ENCODE data around the gene HDAC4.
"Not testable (repeated sequence)": the region's sequence is repeated elsewhere in the genome, so short reads cannot be mapped to it uniquely, and the experiment has no call there.

Gene HDAC4

DNA sequence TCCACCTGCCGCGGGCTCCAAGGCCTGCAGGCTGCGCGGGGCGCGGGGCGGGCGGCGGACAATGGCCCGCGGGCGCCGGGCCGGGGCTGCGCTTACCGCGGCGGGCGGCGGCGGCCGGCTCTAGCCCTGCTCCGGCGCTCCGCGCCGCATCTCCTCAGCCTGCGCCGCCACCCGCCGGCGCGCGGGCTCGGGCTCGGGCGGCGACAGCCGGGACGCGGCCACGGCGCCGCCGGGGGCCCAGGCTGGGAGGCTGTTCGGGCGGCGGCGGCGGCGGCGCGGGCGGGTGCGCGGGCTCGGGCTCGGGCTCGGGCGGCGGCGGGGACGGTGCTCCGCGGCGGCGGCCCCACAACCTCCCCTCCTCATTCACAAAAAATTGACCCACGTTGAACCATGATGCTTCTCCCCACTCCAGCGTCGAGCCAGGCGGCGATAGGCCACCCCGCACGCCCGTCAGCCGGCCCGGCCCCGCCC is at the start of gene HDAC4:
Gene HDAC4, minus strand, starts transcription at position 425 of the 471 bp plus-strand sequence. CDS start 48,321 bp downstream, outside the sequence.
- DNase-seq, result no peak

DNA sequence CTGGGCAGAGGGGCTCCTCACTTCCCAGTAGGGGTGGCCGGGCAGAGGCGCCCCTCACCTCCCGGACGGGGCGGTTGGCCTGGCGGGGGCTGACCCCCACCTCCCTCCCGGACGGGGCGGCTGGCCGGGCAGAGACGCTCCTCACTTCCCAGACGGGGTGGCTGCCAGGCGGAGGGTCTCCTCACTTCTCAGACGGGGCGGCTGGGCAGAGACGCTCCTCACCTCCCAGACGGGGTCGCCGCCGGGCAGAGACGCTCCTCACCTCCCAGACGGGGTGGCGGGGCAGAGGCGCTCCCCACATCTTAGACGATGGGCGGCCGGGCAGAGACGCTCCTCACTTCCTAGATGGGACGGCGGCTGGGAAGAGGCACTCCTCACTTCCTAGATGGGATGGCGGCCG is 48.6 kb upstream of the HDAC4 start:
- DNase-seq, result not testable (repeated sequence)

DNA sequence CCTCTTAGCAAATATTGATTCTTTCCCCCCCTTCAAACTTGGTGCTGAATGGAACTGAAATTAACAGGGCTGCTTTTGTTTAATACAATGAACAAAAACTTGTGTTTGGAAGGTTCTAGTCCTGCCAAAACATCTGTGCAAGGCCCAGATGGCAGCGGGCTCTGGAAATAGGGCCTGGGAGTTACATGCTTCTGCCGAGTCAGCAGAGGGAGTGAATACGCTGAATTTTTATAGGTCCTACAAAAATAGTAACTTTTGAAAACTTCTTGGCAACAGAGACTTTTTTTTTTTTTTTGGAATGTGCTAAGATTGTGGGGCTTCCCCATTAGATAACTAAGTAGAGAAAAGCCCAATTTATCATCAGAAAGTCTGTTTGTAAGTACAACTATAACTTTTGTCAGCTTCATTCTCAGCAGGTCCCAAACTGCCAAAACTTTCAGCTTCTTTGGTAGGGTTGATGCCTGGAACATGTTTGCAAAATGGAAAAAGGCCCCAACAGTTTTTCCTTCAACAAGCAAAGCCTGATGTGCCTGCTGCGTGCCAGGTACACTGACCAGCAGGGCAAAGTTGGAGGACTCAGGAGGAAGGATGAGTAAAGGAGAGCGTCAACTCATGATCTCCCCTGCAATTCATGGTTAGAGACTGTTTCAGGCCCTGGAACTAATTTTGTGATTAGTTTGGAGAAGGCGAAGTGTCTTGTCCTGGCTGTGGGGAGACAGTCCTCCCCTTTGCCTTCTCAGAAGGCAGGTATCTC is 45.1 kb upstream of the HDAC4 start:
- DNase-seq, result peak; percentile 35

DNA sequence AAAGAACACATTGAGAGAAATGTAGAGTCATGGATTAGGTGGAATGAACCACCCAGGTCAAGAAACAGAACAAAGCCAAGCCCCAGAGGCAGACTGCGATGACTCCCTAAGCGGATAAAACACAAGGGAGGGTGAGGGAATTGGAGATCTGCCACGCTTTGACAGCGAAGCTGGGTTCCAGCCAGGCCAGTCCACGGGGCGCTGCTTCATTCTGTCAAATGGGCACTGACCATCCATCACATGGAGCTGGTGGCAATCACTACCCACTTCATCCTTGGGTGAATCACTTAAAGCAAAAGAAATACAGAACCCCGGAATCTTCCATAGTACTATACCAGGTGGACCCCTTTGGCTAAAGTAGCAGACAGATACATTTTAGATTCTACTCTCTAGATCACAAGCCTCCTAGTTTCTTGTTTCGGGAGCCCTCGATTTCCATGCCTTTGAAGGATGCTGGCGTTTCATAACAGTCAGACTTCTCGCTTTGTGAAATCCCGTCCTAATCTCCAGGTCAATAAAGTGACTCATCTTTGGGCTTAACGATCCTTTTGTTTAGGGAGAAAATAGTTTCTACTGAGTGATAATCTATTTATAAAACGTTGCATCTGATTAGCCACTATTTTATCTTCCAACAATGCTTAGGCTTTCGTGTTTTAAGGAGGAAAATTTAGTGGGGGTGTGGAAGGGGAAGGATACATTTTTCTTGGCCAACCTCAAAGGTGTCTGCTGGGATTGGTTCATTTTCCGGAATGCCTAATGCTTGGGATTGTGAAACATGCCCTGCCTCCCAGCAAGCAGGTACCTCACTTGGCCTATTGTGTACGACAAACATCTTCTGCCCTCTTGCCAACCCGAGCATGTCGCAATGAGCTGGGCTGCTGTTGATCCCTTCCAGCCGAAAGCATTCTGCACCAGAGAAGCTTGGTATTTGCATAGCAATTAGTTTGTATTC is 44.1 kb upstream of the HDAC4 start:
- DNase-seq, result no peak

DNA sequence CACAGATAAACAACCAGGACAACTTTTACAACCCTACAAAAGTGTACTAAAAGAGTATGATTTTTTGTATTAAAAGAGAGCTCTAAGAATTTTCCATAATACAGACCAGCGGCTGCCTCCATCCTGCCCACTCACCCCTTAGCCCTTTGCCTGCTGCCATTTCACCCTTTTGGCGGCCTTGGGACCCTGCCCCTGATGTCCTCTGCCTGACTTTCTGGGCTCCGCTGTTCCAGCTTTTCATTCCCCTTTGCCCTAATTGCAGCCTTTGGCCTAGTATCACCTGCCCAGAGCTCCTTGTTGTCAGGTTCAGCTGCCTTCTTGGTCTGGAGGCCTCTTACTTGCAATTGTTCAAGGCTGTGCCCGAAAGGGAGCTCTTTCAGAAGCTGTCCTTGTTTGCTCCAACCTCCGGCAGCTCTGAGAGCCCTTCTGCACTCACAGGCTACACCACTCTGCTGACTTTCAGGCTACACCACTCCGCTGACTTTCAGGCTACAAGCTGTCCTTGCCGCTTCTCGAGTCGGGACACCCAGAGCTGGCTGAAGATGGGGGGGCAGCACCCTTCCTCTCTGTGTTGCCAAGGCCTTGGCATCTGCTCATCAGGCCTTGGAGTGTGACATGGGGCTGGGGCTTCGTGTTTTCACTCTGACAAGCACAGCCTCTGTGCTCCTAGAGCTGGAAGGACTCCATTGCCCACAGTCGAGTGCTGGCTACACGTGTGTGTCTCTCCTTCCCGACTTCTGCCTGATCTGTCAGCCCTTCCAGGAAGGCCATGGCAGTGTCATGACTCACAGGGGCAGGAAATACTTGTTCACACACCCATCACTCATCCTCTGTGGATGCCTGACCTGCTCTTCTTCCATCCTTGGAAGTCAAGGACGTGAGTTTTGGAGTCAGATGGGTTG is 43.1 kb upstream of the HDAC4 start:
- no peak for DNase-seq

DNA sequence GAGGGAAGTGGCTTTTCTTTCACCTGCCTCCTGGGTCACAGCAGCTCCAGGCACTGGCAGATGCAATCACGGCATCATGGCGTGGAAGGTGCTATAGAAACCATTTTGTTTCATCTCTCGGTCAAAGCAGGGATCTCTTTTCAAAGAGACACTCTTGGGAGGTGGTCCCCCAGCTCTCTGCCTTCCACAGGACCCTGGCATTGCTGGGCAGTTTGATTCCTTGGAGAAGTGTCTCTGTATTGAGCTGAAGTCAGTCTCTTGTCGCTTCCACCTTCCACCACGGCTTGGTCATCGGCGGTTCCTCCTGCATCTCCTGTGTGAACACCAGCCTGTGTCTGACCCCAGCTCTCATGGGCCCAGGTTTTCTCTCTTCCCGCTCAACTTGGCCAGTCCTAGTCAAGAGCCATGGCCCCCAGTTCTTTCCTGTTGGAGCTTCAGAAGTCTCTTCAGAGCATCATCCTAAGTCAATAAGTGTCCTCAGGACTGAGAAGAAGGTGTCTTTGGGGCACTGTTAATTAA is 42.3 kb upstream of the HDAC4 start:
- no peak for DNase-seq

DNA sequence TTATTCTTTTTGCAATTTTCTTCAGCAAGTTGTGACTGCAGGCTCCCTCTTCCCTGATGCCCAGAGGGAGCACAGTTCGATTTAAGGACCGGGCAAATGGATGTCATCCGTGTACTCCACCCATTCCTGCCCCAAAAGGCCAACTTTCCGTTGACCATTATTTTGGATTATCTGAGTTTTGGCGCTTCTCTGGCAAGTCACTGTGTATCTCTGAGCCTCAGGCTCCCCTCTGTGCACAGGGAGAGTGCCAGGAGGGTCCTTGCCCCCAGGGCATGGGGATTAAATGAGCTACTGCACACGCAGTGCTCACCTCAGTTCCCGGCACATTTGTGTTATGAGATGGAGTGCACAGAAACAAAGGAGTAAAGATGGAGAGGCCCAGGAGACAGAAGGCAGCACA is 41.4 kb upstream of the HDAC4 start:
- no peak for DNase-seq

DNA sequence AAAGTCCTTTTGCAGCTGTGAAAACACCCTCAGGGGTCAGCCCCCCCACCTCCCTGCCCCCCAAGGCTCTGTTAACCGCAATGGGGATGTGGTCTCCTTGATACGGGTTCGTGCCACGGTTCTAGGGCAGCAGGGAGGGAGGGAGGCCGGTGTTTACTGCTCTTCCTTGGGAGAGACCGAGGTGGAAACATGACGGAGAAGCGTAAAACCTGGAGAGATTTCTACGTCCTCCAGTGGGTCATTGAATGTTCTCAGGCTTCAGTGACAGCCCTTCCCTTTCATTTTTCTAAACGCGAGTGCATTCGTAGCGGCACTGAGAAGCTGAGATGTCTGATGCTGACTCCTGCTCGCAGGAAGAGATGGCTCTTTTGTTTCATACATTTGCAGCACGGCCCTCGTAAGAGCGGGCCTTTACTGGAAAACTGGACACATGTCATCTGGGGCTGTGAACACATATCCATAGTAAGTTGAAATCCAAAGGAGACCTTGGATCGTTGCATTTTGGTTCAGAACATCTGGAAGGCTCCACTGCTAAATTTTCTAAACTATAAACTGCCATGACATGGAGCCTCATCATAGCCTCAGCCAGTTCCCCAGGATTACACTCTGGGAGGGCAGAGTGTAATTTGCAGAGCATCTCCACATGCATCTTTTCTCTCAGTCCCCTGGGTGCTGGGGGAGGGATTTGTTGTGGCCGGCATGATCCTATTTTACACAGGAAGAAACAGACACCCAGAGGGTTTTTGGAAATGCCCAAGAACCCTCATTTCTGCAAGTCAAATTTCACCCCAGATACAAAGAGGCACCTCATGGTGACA is 40.6 kb upstream of the HDAC4 start:
- DNase-seq, result no peak

DNA sequence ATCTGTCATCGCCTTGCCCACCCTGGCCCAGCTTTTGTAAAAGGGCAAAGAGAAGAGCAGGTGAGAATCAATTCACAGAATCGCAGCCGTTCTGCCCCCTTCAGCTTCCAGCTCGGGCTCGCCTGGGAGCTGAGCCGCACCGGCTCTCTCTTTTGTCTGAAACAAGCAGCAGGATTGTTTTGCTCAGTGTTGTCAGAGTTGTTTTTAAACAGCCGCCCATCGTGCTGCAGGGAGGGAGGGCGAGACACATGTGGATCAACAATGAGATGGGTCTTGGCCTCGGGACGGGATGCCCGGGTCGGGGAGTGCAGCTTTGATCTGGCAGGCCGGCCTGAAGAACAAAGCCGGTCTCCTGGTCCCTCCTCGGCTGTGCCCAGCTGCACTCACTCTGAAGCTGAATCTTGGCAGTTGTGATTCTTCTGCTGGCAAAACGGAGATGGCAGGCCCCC is 39.7 kb upstream of the HDAC4 start:
- no peak for DNase-seq

DNA sequence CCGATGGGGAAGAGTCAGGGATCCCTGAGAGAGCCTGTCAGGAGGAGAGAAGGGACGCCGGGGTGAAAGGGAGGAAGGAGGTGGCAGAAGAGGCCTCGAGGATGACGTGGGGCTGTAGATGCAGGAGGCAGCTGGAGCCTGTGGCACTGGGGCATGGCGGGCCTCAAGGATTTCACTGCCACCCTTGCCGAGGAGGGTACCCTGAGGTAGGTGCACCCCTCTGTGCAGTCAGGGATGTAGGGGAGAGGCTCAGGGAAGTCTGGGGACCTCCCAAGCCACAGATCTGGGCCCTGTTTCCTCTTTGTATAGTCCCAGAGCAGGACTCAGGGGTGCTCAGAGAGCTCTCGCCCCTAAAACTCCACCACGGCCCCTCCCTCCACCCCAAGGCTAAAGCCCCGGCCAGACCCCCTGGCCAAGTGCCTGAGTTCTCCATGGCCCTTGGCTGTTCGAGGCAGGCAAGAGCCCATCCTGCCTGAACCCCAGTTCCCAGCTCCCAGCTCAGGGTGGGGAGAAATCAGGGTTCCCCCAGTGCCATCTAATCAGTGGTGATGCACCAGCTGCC is 39.0 kb upstream of the HDAC4 start:
- DNase-seq, result no peak

DNA sequence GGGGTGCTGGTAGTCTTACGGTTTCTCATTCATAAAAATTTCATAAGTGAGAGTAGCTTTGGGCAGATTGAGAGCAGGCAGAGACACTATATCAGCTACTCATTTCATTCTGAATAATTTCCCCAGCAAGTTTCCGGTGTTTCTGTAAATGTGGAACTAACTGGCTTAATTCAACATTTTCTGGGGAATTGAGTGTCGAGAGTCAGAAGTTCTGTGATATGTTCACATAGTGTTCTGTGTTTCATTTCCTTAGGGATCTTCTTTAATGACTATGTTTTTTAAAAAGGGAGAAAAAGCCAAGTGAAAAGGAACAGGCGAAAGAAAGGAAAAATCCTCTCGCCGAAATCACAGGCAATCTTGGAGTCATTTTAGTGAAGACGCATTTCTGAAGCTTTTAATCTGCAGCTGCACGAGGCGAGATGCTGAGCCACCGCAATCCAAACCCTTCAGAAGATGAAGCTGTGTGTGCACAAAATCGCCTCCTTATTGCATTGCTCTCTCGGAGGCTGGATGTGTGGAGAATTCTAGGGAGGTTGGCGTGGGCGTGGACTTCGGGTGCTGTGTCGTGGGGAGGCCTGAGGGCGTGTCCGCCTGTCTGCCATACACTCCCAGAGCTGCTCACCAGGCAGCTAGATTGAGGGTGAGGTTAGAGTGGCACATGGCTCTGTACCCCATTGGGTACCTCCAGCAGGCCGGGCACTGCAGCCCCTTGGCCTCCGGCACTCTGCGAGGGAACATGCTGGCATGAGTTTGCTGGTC is 38.4 kb upstream of the HDAC4 start:
- DNase-seq, result no peak

DNA sequence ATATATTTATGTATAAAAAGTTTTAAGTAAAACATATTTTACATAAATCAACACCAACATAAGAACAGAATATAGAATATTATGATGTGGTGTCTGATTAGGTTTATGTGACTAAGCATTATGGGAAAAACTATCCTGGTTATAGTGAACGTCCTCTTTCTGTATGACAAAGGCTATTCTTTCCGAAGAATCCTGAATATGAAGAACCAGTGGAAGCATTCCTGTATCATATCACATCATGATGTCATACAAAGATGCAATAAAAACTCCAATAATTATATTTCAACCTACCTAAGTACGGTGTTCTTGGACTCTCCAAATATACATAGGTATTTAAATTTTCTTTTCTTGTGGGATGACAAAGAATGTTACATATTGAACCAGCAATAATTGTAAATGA is 37.5 kb upstream of the HDAC4 start:
- no peak for DNase-seq

DNA sequence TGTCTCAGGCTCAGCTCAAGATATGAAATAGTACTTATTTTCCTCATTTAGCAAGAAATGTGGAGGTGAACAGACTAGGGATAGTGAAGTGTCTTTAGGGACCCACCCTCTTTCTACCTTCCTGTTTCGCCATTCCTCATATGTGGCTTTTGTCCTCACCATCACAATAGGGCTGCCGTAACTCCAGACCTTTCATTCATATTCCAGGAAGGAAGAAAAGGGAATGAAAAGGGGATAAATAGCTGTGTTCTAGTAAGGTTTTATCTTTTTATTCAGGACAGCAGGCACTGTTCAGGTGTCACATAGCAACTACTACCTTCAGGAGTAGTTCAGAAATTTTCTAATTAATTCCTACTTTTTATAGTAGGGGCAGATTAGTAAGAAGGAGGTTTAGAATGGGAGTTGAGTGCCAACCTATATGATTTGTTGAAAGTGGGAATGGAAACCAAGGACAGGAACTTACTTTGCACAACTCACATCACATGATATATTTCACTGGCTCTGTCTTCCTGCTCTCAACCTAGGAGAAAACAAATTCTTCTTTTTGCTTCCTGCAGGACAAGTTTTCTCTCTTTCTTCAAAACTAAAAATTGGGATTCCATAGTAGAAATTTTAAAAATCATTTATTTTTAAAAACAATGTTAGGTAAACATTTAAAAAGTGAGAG is 36.0 kb upstream of the HDAC4 start:
- DNase-seq, result no peak

DNA sequence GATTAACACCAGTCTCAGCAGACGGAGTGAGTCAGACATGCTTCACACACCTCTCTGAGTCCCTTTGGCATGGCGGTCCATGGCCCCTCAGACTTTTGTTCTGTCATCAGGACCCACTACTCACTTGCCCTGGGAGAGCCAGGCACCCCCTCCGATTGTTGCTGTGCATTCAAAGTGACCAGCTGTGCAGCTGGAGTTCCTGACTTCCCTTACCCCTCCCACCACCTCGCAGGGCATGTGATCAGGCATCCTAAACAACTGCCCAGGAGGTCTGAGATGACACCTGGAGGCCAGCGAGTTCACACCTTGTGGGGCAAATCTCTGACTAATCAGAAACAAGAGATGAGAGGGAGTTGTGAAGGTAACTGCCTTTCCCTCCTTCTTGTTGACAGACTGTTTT is 35.3 kb upstream of the HDAC4 start:
- DNase-seq, result no peak

DNA sequence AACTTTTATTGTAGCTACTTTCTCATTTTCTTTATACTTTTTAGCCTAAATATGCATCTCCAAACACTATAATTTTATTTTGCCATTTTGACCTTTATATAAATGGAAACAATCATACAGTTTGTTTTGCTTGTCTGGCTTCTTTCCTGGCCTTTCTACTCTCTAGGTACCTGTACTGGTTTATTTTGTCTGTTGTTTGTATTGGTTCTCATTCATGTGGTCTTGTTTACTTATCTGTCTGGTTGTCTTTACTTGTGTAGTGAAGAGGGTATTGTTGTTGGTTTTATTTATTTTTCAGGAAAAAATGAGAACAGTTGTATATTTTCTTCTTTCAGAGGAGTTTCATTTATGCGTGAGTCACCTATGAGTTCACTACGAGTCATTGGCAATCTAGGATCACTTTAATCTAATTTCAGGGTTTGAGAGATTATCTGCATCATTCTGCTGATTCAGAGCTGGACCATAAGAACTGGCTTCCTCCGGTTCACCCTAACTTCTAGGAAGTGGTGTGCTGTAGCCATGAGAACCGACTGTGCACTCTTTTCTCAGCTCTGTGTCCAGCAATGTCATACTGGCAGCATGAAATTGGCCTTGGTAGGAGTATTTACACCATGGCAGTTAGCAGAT is 33.1 kb upstream of the HDAC4 start:
- DNase-seq, result no peak

DNA sequence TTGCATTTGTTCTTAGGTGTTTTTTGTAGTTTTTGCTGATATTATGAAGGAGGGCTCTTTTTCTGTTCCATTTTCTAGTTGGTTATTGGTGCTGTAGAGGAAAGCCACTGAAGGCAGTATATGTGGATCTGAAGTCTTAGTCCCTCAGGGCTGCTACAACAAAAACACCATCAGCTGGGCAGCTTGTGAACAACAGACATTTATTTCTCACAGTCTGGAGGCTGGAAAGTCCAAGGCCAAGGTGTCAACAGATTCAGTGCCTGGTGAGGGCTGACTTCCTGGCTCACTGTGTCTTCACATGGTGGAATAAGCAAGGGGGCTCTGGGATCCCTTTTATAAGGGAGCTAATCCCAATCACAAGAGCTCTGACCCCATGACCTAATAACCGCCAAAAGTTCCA is 31.4 kb upstream of the HDAC4 start:
- no peak for DNase-seq

DNA sequence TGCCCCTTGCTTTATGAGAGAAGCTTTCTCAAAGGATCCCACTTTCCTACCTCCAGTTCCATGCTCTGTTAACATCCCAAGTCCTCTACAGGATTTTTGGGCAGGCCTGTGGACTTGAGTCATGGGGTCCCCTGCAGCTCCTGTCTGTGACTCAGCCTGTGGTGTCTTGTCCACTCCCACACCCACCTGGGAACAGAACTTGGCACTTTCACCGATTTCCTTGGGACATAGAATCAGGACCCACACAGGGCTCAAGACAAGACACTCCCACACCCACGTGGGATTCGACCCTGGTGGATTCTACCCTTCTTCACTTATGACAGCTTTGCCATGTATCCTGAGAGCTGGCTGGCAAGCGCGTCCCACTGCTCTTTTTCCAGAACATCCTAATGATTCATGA is 30.7 kb upstream of the HDAC4 start:
- DNase-seq, result no peak

DNA sequence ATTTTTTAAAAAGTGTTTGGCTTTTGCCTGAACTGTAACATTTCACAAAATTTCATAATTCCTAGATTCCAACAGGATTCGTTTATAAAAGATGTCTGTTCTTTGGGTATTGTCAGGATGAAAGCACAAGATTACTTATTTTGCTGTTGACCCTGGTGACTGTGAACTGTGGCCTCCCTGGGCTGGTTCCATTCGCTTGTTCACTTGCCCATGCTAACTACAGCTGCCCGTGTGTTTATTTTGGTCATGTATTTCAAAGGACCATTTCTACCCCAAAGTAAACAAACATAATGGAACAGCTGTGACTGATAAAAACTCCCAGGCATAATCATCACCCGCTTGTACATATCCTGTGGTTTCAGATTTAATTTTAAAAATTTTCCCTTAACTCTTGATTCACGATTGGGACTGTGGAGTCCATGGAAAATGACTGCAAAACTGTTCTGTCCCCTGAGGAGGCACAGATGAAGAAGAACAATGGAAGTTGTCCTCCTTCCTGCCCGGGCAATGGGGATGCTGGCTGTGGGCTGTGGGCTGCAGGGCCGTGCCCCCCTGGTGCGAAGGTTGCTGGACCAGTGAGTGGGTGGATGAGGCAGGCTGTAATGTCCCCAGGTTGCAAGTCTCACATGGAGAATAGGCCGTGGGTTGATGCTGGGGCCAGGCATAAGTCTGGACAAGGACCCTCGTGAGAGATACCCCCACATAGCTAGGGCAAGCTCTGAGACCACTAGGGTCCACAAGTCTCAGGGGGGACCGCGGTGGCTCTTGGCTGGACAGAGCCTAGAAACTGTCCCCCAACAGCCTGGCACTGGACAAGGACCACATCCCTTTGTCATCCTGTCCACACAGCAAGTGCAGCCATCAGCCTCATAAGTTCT is 28.9 kb upstream of the HDAC4 start:
- DNase-seq, result no peak

Measured in RPMI8226 (cell line).